HEK293 (cell line): ENCODE measurements around the gene UBE2C.

Source experiments
- CTCF ChIP-seq: fragments of 450-650 bp; formaldehyde crosslinking; IDR thresholded peaks from 2 replicates; pipeline ENCODE4 v1.5.1; 2016; ENCODE audit warnings: missing biosample characterization, missing genetic modification characterization
- HOXC10 ChIP-seq: sonication (generic); formaldehyde crosslinking; IDR thresholded peaks from 2 replicates; pipeline ENCODE4 v1.8.1; 2023; ENCODE audit warnings: mild to moderate bottlenecking, missing genetic modification reagents
- KLF16 ChIP-seq: fragments of 450-650 bp; formaldehyde crosslinking; IDR thresholded peaks from 2 replicates; pipeline ENCODE4 v1.5.1; 2017; ENCODE audit warnings: missing biosample characterization, missing genetic modification characterization
- SCRT2 ChIP-seq: fragments of 450-650 bp; formaldehyde crosslinking; IDR thresholded peaks from 2 replicates; pipeline ENCODE4 v1.5.1; 2016; ENCODE audit warnings: missing biosample characterization, missing genetic modification characterization
- SP3 ChIP-seq: fragments of 450-650 bp; formaldehyde crosslinking; IDR thresholded peaks from 2 replicates; pipeline ENCODE4 v1.5.1; 2016; ENCODE audit warnings: missing biosample characterization, missing genetic modification characterization
- ZBTB48 ChIP-seq: fragments of 450-650 bp; formaldehyde crosslinking; IDR thresholded peaks from 2 replicates; pipeline ENCODE4 v1.5.1; 2016; ENCODE audit warnings: missing biosample characterization, missing genetic modification characterization
- ZNF121 ChIP-seq: fragments of 450-650 bp; formaldehyde crosslinking; IDR thresholded peaks from 2 replicates; pipeline ENCODE4 v1.5.1; 2016; ENCODE audit warnings: missing biosample characterization, missing genetic modification characterization
- ZNF350 ChIP-seq: fragments of 450-650 bp; formaldehyde crosslinking; IDR thresholded peaks from 2 replicates; pipeline ENCODE4 v1.5.0; 2017; ENCODE audit warnings: missing biosample characterization, mild to moderate bottlenecking, missing genetic modification characterization
- ZNF560 ChIP-seq: fragments of 450-650 bp; formaldehyde crosslinking; IDR thresholded peaks from 2 replicates; pipeline ENCODE4 v1.5.1; 2017; ENCODE audit warnings: missing biosample characterization, missing genetic modification characterization, borderline replicate concordance

- no peak for TF ChIP-seq HOXC10 (CRISPR knock-in tag)
- TF ChIP-seq ZNF350 (tag by site-specific recombination), result no peak
- no peak for TF ChIP-seq SP3 (tag by site-specific recombination)
- no peak for TF ChIP-seq ZNF560 (tag by site-specific recombination)
- TF ChIP-seq KLF16 (tag by site-specific recombination), result no peak
- TF ChIP-seq CTCF (tag by site-specific recombination), result no peak
- no peak for TF ChIP-seq SCRT2
- TF ChIP-seq ZBTB48, result no peak
- no peak for TF ChIP-seq ZNF121
Observed at GRCh38 chr20:45801851-45802250, 10.6 kb upstream of the UBE2C start.
